HT-29 (cell line): ENCODE results near the gene CAMSAP1. TPM values are rescaled to one million over a fixed set of nuclear protein-coding genes. Genes with fewer than 3 reads are reported as not detected.
A peak's percentile ranks its signal among the peaks of the same experiment; 100 is the strongest.

Experiments
- DNase-seq: peaks from one replicate; pipeline ENCODE4 v3.0.0-alpha.2; 2015; ENCODE audit warnings: low spot score
- total RNA-seq: library from RNA; depleted of rRNA; stranded (reverse); fragments of >200 nt; shearing (Covaris generic); gene quantifications from 2 replicates; pipeline ENCODE4 v1.2.3, GENCODE V29; 2014

CAMSAP1 gene
- total RNA-seq, 1 experiment from 2014 or later = 28.5 TPM

DNA sequence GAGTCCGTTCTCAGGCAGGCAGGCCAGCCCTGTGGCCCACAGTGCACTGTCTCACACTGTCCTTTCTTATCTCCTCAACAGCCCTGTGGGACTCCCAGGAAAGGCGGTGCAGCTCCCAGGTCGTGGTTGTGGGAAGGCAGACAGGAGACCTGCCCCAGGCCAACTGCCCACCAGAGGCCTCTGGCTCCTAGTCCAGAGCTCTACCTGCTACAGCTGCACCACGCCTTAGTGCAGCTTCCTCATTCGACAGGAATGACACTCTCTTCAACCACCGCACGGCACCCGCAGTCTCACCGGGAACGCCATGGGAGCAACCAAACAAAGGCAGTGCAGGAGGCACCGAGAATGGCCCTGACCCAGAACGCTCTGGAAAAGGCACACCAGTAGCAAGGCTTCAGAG, 25.3 kb downstream of the CAMSAP1 start:
- no peak for DNase-seq

DNA sequence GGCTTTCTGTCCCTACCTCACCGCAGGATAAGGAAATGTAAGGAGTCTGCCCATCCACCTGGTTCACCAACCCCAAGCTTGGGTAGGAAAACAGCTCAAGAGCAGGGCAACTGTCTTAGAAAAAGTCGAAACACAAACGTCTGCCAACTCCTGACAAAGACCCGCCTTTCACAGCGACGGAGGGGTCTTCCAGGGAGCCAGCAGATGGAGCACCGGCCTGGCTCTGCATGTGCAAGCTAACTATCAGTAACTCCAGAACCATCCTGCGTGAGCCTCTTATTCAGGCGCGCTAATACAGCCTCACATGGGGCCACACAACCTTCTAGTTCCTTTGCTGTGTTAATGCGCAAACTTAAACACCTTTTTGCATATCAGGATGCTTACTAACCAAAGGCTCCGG, 26.9 kb downstream of the CAMSAP1 start:
- no peak for DNase-seq

GRCh38 chr9:135879619-135880018, 27.7 kb downstream of the CAMSAP1 start:
- DNase-seq = no peak

- DNase-seq = no peak
Measured at GRCh38 chr9:135879237-135879601, 28.1 kb downstream of the CAMSAP1 start.

DNA sequence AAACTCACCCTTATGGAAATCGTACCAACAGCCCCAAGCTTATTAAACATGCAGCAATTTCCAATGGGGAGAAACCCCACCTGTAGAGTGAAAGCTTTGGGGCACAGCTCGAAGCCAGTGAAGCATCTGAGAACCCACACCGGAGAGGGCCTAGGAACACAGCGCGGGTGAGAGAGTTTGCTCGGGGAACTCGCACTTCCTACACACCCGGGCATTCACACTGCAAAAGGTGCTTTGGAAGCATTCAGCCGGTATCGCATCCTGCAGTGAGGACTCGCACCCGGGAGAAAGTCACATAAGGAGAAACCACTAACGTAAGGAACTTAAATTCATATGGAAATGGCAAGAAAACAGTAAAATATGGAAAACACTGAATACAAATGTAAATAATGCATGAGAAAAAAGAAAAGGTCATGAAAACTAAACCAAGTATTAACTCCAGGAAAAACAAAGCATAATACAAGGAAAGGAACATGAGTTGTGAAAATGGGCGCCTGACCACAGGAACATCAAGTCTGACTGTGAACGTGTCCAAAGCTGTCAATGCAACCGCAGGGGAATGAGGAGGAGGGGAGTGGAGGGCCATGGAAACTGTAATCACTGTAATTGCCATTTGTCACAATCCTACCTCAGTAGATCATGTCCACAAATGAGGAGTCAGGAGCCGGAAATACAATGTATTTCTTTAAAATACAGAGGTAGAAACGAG, 28.7 kb downstream of the CAMSAP1 start:
- DNase-seq = no peak

GRCh38 chr9:135877791-135878527, 29.4 kb downstream of the CAMSAP1 start:
- DNase-seq = no peak

GRCh38 chr9:135876936-135877335, 30.4 kb downstream of the CAMSAP1 start:
- no peak for DNase-seq

DNA sequence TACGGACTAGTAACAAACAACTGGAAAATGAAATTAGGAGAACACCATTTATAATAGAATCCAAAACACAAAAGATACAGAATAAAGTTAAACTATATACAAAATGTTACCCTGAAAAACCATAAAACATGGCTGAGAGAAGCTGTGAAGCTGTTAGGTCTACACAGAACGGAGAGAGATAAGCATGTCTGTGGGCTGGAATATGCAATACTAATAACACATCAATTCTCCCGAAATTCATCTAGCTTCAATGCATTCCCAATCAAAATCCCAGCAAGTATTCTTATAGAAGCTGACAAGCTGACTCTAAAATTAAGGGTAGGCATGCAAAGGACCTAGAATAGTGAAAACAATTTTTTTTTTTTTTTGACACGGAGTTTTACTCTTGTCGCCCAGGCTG, 32.5 kb downstream of the CAMSAP1 start:
- no peak for DNase-seq

GRCh38 chr9:135869909-135870308, 37.4 kb downstream of the CAMSAP1 start:
- DNase-seq = no peak

DNA sequence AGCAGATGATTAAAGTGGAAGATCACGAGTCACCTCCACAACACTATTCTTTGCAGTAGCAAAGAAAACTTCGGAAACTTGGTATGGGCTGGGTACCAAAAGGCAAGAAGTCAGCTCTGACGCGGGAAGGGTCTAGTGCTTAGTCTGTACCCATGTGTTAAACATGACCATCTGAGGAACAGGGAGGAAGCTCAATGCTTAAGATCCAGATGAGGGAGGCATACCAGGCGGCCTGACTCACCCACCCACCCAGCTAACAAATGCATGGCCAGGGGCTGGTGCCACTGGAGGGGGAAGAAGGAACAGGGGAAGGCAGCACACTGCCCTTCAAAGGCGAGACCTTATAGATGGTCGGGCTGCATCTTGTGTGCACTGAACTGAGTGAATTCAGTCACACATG, 41.8 kb downstream of the CAMSAP1 start:
- no peak for DNase-seq

DNA sequence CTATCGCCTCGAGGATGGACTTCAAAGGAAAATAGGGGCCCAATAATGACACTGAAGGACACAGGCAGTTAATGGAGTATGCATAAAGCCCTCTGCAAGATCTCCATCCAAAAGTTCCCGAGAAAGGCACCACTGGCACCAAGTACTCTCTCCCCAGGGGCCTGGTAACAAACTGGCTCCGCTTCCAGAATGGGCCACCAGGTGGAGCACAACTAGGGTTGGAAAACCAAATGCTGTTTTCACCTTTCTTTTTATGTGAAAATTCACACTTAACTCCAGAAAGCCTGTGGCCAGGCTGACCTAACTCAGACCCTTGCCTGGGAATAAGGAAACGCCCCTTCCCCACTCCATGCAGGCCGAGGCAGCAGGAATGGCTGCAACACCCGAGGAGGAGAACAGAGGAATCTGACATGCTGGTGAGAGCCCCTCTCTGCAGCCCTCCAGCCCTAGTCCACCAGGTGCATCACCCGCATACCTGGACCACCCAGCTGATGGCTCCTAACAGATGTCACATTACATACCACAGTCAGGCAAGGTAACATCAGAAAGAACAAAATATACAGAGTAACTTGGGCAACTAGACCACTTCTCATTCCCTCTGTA, 42.8 kb downstream of the CAMSAP1 start:
- DNase-seq = peak; percentile 66

- DNase-seq = no peak
Measured at GRCh38 chr9:135862809-135863208, 44.5 kb downstream of the CAMSAP1 start.

GRCh38 chr9:135858491-135859185, 48.7 kb downstream of the CAMSAP1 start:
- DNase-seq = no peak

GRCh38 chr9:135857843-135858242, 49.5 kb downstream of the CAMSAP1 start:
- DNase-seq = no peak

DNA sequence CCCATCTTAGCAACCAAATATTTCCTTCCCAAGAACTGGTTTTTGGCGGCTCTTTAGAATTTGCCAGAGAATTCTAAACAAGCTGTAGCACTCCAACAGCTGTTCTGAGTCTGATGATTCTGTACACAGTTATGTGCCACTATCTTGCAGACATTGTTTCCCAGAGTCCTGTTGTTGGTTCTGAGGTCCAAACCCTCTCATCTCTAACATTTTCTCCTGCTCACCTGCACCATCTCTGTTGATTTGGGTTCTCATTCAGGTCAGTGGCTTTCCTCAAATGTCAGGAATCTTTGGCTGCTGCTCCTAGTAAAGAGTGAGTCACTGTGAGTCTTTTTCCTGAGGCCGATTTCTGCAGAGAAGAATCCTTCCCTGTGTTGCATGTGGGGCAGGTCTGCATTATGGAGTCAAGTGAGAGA, 50.0 kb downstream of the CAMSAP1 start:
- DNase-seq = no peak

DNA sequence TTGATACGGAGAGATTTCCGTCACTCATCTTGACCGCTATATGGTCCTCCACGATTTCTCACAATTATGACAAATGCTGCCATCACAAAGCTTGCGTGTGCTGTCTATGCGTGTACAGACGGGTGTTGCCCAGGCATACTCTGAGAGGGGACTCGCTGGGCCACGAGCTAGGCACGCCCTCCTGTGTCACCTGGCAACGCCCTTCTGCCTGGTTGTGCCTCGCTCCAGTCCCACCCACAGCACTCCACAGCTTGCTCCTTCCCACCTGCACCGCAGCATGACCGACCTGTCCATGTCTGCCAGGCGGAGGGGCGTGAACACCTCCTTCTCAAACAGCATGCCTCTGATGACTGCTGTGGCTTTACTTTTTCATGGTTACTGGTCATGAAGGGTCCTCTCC, 55.6 kb downstream of the CAMSAP1 start:
- DNase-seq = no peak

DNA sequence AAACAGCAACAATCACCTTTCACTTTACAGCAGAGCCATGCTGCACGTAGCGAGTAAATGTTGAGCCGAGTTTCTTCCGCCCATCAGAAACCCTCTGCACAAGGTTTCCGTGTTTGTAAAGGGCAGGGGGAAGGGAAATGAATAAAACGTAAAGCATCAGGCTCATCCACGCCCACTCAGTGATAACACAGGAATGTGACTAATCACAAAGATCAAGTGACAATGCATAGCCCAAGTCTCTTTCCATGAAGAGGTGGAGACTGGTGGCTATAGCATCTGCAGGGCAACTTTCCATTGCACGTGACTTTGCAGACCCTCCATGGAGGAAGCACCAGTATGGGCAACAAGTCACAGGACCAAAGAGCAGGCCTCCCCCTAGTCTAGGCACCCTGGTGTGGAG, 56.6 kb downstream of the CAMSAP1 start:
- DNase-seq = no peak

- DNase-seq = no peak
Measured at GRCh38 chr9:135849181-135849580, 58.2 kb downstream of the CAMSAP1 start.

- DNase-seq = no peak
Measured at GRCh38 chr9:135848341-135849047, 58.9 kb downstream of the CAMSAP1 start.

GRCh38 chr9:135847833-135848232, 59.5 kb downstream of the CAMSAP1 start:
- DNase-seq = no peak

- no peak for DNase-seq
Measured at GRCh38 chr9:135840539-135840938, 66.8 kb downstream of the CAMSAP1 start.

DNA sequence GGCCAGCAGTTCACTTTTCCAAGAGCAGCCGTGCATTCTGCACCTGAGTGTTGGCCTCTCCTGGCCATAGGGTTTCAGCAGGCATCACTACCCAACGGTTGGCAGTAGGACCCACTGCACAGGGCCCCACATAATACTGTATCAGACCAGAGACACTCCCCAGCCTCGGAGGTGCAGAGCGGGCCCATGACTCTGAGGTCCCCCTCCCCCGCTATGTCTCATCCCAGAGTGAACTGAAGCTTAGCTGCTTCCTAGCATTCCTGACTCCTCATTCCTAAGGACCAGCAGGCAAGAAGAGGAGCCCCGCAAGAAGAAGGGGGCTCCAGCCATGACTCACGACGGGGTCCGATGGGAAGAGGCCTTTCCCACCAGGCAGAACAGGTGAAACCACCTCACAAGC, 67.2 kb downstream of the CAMSAP1 start:
- no peak for DNase-seq
